ENCODE measurements around the gene HSD17B10. TPM values are rescaled to one million over a fixed set of nuclear protein-coding genes. Genes with fewer than 3 reads are reported as not detected.

HSD17B10 gene
- total RNA-seq, 2 experiments from 2014 or later, result 75.5 to 80.5 TPM

DNA sequence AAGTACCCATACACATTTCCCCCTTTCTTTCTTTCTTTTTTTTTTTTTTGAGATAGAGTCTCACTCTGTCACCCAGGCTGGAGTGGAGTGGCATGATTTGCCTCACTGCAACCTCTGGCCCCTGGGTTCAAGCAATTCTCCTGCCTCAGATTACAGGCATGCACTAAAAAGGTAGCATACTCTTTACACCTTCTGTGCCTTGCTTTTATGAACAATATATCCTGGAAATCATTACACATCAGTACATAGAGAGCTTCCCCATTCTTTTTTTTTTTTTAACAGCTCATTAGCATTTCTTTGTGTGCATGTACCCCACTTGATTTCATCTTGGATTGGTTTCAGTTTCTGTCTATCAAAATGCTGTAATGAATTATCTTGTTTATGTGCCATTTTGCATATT lies 18.6 kb upstream of the HSD17B10 start:
- DNase-seq, result no peak
- H3K36me3 Mint-ChIP-seq, result no peaks in the 10 kb centered on the region
- H3K27me3 Mint-ChIP-seq, result peaks cover 6% of the 10 kb centered on the region
- ChIA-PET CTCF (interaction anchor here (1.3 kb wide), 1 partner anchor 29 kb away, joined by 4 read pairs; no protein-coding TSS in a partner anchor), POLR2A (no interaction called here)
- no peaks in the 10 kb centered on the region for H3K9me3 Mint-ChIP-seq
- H3K4me1 Mint-ChIP-seq (ENCODE audit: low read depth), result no peaks in the 10 kb centered on the region
- intact Hi-C loops (cut with micrococcal nuclease), result no loop called here
- no peak overlapping the region for H3K4me3 Mint-ChIP-seq
- H3K27ac Mint-ChIP-seq, result no peak overlapping the region

DNA sequence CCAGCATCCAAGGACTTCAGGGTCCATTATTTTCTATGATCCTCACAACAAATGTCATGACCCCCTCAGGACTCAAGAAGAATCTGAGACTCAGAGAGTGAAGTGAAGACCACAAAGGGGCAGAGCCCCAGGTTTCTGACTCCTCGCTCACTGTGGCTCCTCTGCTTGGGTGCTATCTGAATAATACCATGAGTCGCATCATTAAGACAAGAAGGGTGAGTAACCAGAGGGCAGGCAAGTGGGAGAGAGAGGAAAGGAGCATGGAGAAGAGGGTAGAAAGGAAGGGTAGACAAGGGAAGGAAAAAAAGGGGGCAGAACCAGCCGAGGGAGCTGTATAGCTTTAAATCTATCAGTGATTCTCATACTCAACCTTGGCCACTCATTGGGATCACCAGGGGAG lies 15.5 kb upstream of the HSD17B10 start:
- H3K4me1 Mint-ChIP-seq (ENCODE audit: low read depth), result no peaks in the 10 kb centered on the region
- ChIA-PET POLR2A (no interaction called here), CTCF (interaction anchor here (1.1 to 6.4 kb wide), 2 partner anchors 131 to 135 kb away, joined by 3 to 81 read pairs; no protein-coding TSS in a partner anchor)
- intact Hi-C loops (cut with micrococcal nuclease), result no loop called here
- H3K27me3 Mint-ChIP-seq, result no peaks in the 10 kb centered on the region
- H3K27ac Mint-ChIP-seq, result no peak overlapping the region
- H3K9me3 Mint-ChIP-seq, result no peaks in the 10 kb centered on the region
- no peak for DNase-seq
- no peaks in the 10 kb centered on the region for H3K36me3 Mint-ChIP-seq
- no peak overlapping the region for H3K4me3 Mint-ChIP-seq

DNA sequence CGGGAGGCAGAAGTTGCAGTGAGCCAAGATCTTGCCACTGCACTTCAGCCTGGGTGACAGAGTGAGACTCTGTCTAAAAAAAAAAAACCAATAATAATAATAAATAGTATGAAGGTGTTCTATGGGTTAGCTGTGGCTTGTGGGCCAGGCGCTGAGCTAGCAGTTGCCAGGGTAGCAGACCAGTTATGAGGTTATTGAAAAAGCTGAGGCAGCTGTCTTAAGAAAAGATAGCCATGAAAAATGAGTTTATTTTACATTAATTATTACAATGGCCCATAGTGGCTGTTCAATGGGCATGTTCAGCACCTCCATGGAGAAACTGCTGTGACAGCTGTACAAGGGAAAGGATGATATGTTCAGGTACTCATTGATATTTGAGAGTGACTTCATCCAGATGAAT lies 13.3 kb upstream of the HSD17B10 start:
- H3K9me3 Mint-ChIP-seq, result no peaks in the 10 kb centered on the region
- H3K27ac Mint-ChIP-seq, result no peak overlapping the region
- no peaks in the 10 kb centered on the region for H3K4me1 Mint-ChIP-seq (ENCODE audit: low read depth)
- no peaks in the 10 kb centered on the region for H3K27me3 Mint-ChIP-seq
- no peaks in the 10 kb centered on the region for H3K36me3 Mint-ChIP-seq
- CTCF ChIA-PET, result interaction anchor here (0.9 to 6.4 kb wide), 5 partner anchors 11 to 134 kb away, joined by 3 to 81 read pairs (median 9); no protein-coding TSS in a partner anchor
- intact Hi-C loops (cut with micrococcal nuclease), result no loop called here
- H3K4me3 Mint-ChIP-seq, result no peak overlapping the region
- DNase-seq, result no peak
- POLR2A ChIA-PET, result no interaction called here

DNA sequence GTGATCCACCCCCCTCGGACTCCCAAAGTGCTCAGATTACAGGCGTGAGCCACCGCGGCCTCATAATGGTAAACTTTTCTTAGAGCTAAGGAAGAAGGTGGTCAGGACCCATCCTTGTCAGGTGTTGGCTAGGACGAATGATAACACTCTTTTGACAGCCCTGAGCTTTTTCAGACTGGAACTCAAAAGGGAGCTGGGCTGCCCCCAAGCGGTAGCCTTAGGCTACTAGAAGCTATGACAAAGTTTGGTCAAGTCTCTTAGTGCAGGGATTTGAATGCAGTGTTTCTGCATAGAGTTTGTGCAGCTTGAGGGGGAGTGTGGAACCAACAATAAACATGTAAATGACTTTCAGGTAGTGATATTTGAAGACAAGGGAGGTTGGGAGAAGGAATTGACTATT lies 11.8 kb upstream of the HSD17B10 start:
- Mint-ChIP-seq H3K9me3 (no peaks in the 10 kb centered on the region), H3K27ac (no peak overlapping the region), H3K4me3 (no peak overlapping the region), H3K36me3 (no peaks in the 10 kb centered on the region), H3K27me3 (no peaks in the 10 kb centered on the region), H3K4me1 (ENCODE audit: low read depth) (no peaks in the 10 kb centered on the region)
- POLR2A ChIA-PET, result interaction anchor here (0.9 to 1.0 kb wide), 2 partner anchors 24 to 126 kb away, joined by 4 read pairs; no protein-coding TSS in a partner anchor
- CTCF ChIA-PET, result interaction anchor here (0.6 to 6.4 kb wide), 18 partner anchors 10 to 333 kb away, joined by 3 to 81 read pairs (median 4); partner anchors contain the start of genes RIBC1 and SMC1A
- peak; percentile 68 for DNase-seq
- intact Hi-C loops (cut with micrococcal nuclease), result loop anchor here (1.0 kb wide), 1 partner anchor 129 kb away; no protein-coding TSS in a partner anchor

DNA sequence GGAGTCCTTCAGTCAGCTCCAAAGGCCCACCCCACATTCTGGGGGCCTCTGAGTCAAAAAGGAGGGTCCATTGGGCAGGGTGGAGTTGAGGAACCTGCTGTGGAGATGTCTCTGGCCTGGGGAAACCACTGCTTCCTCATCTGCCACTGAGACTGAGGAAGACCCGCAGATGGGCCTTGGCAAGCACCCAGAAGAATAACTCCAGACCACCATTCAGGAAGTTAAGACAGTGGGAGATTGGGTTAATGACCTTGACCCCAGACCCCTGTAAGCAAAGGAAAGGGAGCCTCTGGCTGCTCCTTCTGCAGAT lies 8.1 kb upstream of the HSD17B10 start:
- Mint-ChIP-seq H3K36me3 (no peaks in the 10 kb centered on the region), H3K27ac (no peak overlapping the region), H3K4me3 (peak overlapping the region; percentile 80), H3K9me3 (no peaks in the 10 kb centered on the region), H3K4me1 (ENCODE audit: low read depth) (peaks cover 19% of the 10 kb centered on the region), H3K27me3 (no peaks in the 10 kb centered on the region)
- DNase-seq, result no peak
- intact Hi-C loops (cut with micrococcal nuclease), result no loop called here
- ChIA-PET POLR2A (no interaction called here), CTCF (interaction anchor here (1.1 to 1.3 kb wide), 2 partner anchors 124 to 129 kb away, joined by 4 read pairs; no protein-coding TSS in a partner anchor)

DNA sequence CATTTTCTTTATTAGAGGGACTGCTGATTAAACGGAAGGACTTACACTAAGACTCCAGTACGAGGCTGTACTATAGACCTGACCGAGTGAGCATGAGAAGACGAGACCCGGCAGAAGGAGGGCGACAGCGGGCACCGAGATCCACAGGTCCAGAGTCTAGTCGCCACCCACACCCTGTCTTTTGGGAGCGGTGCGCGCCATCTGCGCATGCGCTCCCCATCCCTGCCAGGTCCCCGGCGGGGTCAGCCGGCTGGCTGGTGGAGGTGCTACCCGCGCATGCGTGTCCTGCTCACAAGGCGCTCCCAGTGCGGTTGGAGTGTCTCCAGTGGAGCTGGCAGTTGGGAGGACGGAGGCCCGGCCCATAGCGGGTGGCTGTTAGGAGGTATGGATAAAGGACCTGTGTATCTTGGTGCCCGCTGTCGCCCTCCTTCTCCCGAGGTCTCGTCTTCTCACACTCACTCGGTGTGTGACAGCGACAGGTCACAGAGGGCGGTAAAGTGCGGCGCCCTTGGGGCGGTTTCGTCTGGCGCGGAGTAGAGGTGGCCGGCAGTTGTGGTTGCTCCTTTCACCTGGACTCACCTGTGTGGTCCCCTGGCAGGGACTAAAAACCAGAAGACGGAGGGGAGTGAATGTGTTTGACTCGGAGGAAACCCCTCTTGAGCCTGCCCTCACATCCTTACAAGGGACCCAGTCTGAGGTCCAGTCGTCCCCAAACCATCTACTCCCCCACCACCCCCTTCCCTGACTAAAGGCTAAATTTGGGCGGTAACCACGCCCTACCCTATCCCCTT lies 7.6 kb upstream of the HSD17B10 start:
- Mint-ChIP-seq H3K9me3 (no peaks in the 10 kb centered on the region), H3K4me1 (ENCODE audit: low read depth) (peaks cover 21% of the 10 kb centered on the region), H3K27me3 (no peaks in the 10 kb centered on the region), H3K27ac (peak overlapping the region; percentile 33), H3K4me3 (peak overlapping the region; percentile 80), H3K36me3 (no peaks in the 10 kb centered on the region)
- intact Hi-C loops (cut with micrococcal nuclease), result no loop called here
- ChIA-PET CTCF (interaction anchor here (1.1 to 1.3 kb wide), 2 partner anchors 123 to 128 kb away, joined by 4 read pairs; no protein-coding TSS in a partner anchor), POLR2A (no interaction called here)
- peak; percentile 83 for DNase-seq

DNA sequence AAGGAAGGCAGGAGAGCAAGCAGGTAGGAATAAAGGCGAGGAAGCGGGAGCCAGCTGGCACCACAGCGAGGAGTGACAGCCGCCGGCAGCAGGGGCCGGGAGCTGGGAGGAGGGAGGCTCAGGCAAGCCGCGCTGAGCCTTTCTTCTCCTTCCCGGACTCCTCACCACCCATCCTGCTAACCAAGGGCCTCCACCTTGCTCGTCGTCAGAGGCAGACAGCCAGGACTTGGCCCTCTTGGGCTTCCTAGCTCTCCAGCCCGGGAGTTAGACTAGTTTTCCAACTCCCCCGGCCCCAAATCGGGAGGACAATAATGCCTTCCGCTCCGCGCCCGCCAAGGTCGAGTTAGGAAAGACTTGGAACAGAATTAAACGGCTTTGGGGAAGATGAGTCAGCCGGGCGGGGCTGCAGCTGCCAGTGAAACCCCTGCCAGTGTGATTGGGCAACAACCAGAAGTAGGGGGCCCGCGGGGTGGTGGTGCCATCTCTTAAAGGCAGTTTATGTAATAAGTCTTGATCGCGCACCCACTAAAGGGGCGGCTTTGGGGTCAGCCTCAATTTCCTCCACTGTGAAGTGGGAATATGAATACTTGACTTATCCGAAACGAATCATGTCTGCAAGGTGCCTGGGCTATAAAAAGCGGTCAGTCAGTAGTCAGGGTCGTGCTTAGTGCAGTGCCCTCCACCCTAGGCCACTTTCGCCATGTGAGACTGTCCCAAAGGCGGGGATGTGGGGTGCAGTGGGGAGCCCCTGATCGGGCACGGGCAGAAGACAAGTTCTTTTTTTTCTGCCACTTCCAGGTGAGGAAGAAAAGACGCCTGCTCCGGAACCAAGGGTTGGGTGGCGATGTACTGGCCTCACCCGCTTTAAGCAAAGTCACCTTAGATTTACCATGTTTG lies 6.7 kb upstream of the HSD17B10 start:
- Mint-ChIP-seq H3K36me3 (no peaks in the 10 kb centered on the region), H3K4me1 (ENCODE audit: low read depth) (peaks cover 24% of the 10 kb centered on the region), H3K4me3 (peak overlapping the region; percentile 80), H3K27ac (peak overlapping the region; percentile 13), H3K27me3 (no peaks in the 10 kb centered on the region), H3K9me3 (no peaks in the 10 kb centered on the region)
- intact Hi-C loops (cut with micrococcal nuclease), result no loop called here
- peak; percentile 51 for DNase-seq
- ChIA-PET CTCF (interaction anchor here (0.9 to 1.1 kb wide), 2 partner anchors 122 to 128 kb away, joined by 3 to 4 read pairs; no protein-coding TSS in a partner anchor), POLR2A (interaction anchor here (0.8 kb wide), 1 partner anchor 18 kb away, joined by 4 read pairs; the partner anchor contains the start of genes RIBC1 and SMC1A)

DNA sequence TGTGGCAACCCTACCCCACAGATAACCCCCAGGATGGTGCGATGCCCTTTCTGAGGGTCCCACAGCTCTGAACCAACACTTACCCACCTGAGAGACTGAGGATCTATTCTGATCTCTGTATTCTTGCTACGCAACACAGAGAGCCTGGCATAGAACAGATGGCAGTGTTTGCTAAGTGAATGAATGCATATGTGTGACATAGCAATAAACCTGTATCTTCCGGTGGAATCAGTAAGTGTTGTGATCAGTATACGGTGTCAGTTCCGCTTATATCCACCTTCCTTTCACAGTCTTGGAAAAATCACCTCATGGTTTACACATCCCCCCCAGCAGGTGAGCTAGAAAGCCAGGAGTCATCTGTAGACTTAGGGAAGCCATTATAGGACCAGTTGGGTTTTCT lies 5.9 kb upstream of the HSD17B10 start:
- Mint-ChIP-seq H3K27ac (no peak overlapping the region), H3K27me3 (no peaks in the 10 kb centered on the region)

DNA sequence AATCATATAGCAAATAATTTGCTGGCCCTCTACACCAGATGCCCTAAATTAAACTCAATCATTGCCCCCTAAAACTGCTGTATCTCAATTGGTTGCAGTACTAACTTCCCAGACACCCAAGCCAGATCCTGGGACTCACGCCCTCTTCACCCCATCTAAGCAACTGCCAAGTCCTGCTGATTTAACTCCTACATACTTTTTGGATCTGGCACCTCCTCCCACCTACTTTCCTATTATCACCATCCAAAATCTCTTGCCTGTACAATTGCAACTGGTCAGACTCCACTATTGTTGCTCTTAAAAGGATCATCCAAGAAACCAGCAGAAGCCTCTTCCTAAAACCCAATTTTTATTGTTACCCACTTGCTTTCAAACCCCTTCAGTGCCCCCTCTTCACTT lies 4.7 kb upstream of the HSD17B10 start:
- ChIA-PET CTCF (interaction anchor here (1.0 to 1.8 kb wide), 4 partner anchors 43 to 128 kb away, joined by 3 to 6 read pairs (median 4); no protein-coding TSS in a partner anchor), POLR2A (no interaction called here)
- DNase-seq, result no peak
- Mint-ChIP-seq H3K9me3 (no peaks in the 10 kb centered on the region), H3K27me3 (no peaks in the 10 kb centered on the region), H3K4me1 (ENCODE audit: low read depth) (peaks cover 34% of the 10 kb centered on the region), H3K4me3 (no peak overlapping the region), H3K27ac (peak overlapping the region; percentile 55), H3K36me3 (no peaks in the 10 kb centered on the region)
- intact Hi-C loops (cut with micrococcal nuclease), result loop anchor here (10.0 kb wide), 1 partner anchor 154 kb away; the partner anchor contains the start of gene IQSEC2

More for the DNA sequence above, 5.9 kb upstream of the HSD17B10 start:
- DNase-seq, result no peak
- CTCF ChIA-PET, result no interaction called here
- H3K4me3 Mint-ChIP-seq, result peak overlapping the region; percentile 55
- no peaks in the 10 kb centered on the region for H3K9me3 Mint-ChIP-seq
- H3K36me3 Mint-ChIP-seq, result no peaks in the 10 kb centered on the region
- intact Hi-C loops (cut with micrococcal nuclease), result no loop called here
- POLR2A ChIA-PET, result interaction anchor here (0.8 kb wide), 1 partner anchor 17 kb away, joined by 4 read pairs; the partner anchor contains the start of genes RIBC1 and SMC1A
- H3K4me1 Mint-ChIP-seq (ENCODE audit: low read depth), result peaks cover 27% of the 10 kb centered on the region

DNA sequence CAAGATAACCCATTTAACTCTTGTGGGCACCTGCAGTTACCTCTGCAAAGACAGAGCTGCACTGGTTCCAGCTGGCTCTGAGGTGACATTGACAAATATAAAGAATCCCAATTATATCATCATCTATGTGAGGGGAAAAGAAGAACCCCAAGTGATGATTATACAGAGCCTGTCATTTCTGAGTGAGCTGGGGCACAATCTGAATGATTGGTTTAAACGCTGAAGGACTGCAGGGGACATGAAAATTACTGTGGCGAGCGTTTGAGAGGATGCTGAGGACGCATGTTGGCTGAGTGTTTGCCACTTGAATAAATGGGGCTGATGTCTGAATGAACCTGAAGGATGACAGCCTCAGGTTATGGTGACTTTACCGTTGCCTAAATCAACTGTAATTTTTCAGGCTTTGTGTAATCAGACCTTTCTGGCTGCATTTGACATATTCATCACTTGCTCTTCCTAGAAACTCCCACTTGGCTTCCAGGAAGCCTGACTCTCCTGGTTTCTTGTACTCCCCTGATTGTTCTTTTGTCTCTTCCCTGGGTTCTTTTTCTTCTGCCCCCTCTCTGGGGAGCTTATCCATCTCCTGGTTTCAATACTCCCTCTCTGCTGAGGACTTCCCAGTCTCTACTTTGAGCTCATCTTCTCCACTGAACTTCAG lies 4.1 kb upstream of the HSD17B10 start:
- ChIA-PET CTCF (interaction anchor here (1.0 to 1.8 kb wide), 4 partner anchors 44 to 128 kb away, joined by 3 to 6 read pairs (median 4); no protein-coding TSS in a partner anchor), POLR2A (no interaction called here)
- no peaks in the 10 kb centered on the region for H3K9me3 Mint-ChIP-seq
- H3K27me3 Mint-ChIP-seq, result no peaks in the 10 kb centered on the region
- no peak for DNase-seq
- peaks cover 36% of the 10 kb centered on the region for H3K4me1 Mint-ChIP-seq (ENCODE audit: low read depth)
- H3K36me3 Mint-ChIP-seq, result no peaks in the 10 kb centered on the region
- peak overlapping the region; percentile 55 for H3K27ac Mint-ChIP-seq
- intact Hi-C loops (cut with micrococcal nuclease), result loop anchor here (10.0 kb wide), 1 partner anchor 154 kb away; the partner anchor contains the start of gene IQSEC2
- H3K4me3 Mint-ChIP-seq, result no peak overlapping the region

DNA sequence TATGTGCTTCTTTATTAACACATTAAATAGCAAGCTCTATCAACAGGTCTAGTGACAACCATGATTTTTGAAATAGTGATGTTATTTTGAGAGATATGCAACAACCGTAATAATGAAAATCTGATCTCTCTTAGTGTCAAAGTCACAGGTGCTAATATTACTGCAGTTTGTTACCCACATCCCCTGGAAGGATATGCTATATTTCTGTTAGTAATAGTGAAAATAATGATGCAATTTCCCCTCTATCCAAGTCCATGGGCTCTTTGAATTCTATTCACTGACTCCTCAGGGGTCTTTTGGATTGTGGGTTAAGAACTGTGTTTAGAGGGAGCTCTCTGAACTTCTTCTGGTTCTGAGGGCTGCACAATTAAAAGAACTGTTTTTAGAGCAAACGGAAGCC lies 3.0 kb upstream of the HSD17B10 start:
- no peak overlapping the region for H3K4me3 Mint-ChIP-seq
- POLR2A ChIA-PET, result no interaction called here
- no peaks in the 10 kb centered on the region for H3K27me3 Mint-ChIP-seq
- peaks cover 38% of the 10 kb centered on the region for H3K4me1 Mint-ChIP-seq (ENCODE audit: low read depth)
- intact Hi-C loops (cut with micrococcal nuclease), result loop anchor here (10.0 kb wide), 1 partner anchor 152 kb away; the partner anchor contains the start of gene IQSEC2
- CTCF ChIA-PET, result interaction anchor here (0.8 to 2.6 kb wide), 3 partner anchors 118 to 157 kb away, joined by 3 to 15 read pairs (median 3); no protein-coding TSS in a partner anchor
- no peak for DNase-seq
- H3K36me3 Mint-ChIP-seq, result no peaks in the 10 kb centered on the region
- H3K9me3 Mint-ChIP-seq, result no peaks in the 10 kb centered on the region
- peak overlapping the region; percentile 66 for H3K27ac Mint-ChIP-seq
